ENCODE results near the gene MTR.
A peak's percentile ranks its signal among the peaks of the same experiment; 100 is the strongest.

Gene MTR

GRCh38 chr1:236751935-236752334 is 43.2 kb upstream of the MTR start:
- H3K9ac ChIP-seq (ENCODE audit: low read length), result no peak overlapping the region
- no peak overlapping the region for H2AFZ ChIP-seq (ENCODE audit: low read depth, low read length, severe bottlenecking)
- no peaks in the 10 kb centered on the region for H3F3A ChIP-seq (ENCODE audit: insufficient read depth)

GRCh38 chr1:236753516-236753915 is 41.6 kb upstream of the MTR start:
- H3K4me2 ChIP-seq (ENCODE audit: low read depth, low read length, poor library complexity, severe bottlenecking), result no peak overlapping the region
- no peaks in the 10 kb centered on the region for H3K9me3 ChIP-seq (ENCODE audit: insufficient read depth, low read length)
- H3K9me2 ChIP-seq (replicated peaks; ENCODE audit: insufficient read depth, low read length), result no peaks in the 10 kb centered on the region
- H3K36me3 ChIP-seq (ENCODE audit: low read length), result no peaks in the 10 kb centered on the region
- H3K27ac ChIP-seq (ENCODE audit: low read depth, low read length), result no peak overlapping the region
- H3F3A ChIP-seq (ENCODE audit: insufficient read depth), result no peaks in the 10 kb centered on the region
- H3K4me3 ChIP-seq (ENCODE audit: insufficient read depth, low read length, poor library complexity, severe bottlenecking), result no peak overlapping the region
- peak; percentile 12 for TF ChIP-seq CTCF (IDR thresholded peaks at IDR 0.05; ENCODE audit: insufficient read depth, low read length, poor library complexity, severe bottlenecking)
- TF ChIP-seq EZH2phosphoT487 (conservative IDR thresholded peaks at IDR 0.05; ENCODE audit: low read length), result no peak
- no peaks in the 10 kb centered on the region for H3K27me3 ChIP-seq (ENCODE audit: low read length)
- no peaks in the 10 kb centered on the region for H4K20me1 ChIP-seq (ENCODE audit: low read depth, low read length)
- no peaks in the 10 kb centered on the region for H3K79me2 ChIP-seq (ENCODE audit: insufficient read depth, low read length)
- H2AFZ ChIP-seq (ENCODE audit: low read depth, low read length, severe bottlenecking), result no peak overlapping the region
- H3K9ac ChIP-seq (ENCODE audit: low read length), result no peak overlapping the region

More at GRCh38 chr1:236751935-236752334, 43.2 kb upstream of the MTR start:
- Histone ChIP-seq H3K36me3 (ENCODE audit: low read length) (no peaks in the 10 kb centered on the region), H3K27ac (ENCODE audit: low read depth, low read length) (no peak overlapping the region), H4K20me1 (ENCODE audit: low read depth, low read length) (no peaks in the 10 kb centered on the region), H3K9me3 (ENCODE audit: insufficient read depth, low read length) (no peaks in the 10 kb centered on the region), H3K4me3 (ENCODE audit: insufficient read depth, low read length, poor library complexity, severe bottlenecking) (no peak overlapping the region), H3K79me2 (ENCODE audit: insufficient read depth, low read length) (no peaks in the 10 kb centered on the region), H3K27me3 (ENCODE audit: low read length) (no peaks in the 10 kb centered on the region), H3K9me2 (replicated peaks; ENCODE audit: insufficient read depth, low read length) (no peaks in the 10 kb centered on the region), H3K4me2 (ENCODE audit: low read depth, low read length, poor library complexity, severe bottlenecking) (no peak overlapping the region)
- TF ChIP-seq EZH2phosphoT487 (conservative IDR thresholded peaks at IDR 0.05; ENCODE audit: low read length) (no peak), CTCF (IDR thresholded peaks at IDR 0.05; ENCODE audit: insufficient read depth, low read length, poor library complexity, severe bottlenecking) (no peak)

GRCh38 chr1:236753964-236754363 is 41.1 kb upstream of the MTR start:
- no peaks in the 10 kb centered on the region for H4K20me1 ChIP-seq (ENCODE audit: low read depth, low read length)
- H3K27ac ChIP-seq (ENCODE audit: low read depth, low read length), result no peak overlapping the region
- no peaks in the 10 kb centered on the region for H3K27me3 ChIP-seq (ENCODE audit: low read length)
- no peaks in the 10 kb centered on the region for H3K9me3 ChIP-seq (ENCODE audit: insufficient read depth, low read length)
- H3F3A ChIP-seq (ENCODE audit: insufficient read depth), result no peaks in the 10 kb centered on the region
- H2AFZ ChIP-seq (ENCODE audit: low read depth, low read length, severe bottlenecking), result no peak overlapping the region
- no peaks in the 10 kb centered on the region for H3K9me2 ChIP-seq (replicated peaks; ENCODE audit: insufficient read depth, low read length)
- H3K36me3 ChIP-seq (ENCODE audit: low read length), result no peaks in the 10 kb centered on the region
- H3K79me2 ChIP-seq (ENCODE audit: insufficient read depth, low read length), result no peaks in the 10 kb centered on the region
- no peak overlapping the region for H3K4me3 ChIP-seq (ENCODE audit: insufficient read depth, low read length, poor library complexity, severe bottlenecking)
- TF ChIP-seq CTCF (IDR thresholded peaks at IDR 0.05; ENCODE audit: insufficient read depth, low read length, poor library complexity, severe bottlenecking), result no peak
- TF ChIP-seq EZH2phosphoT487 (conservative IDR thresholded peaks at IDR 0.05; ENCODE audit: low read length), result no peak
- H3K4me2 ChIP-seq (ENCODE audit: low read depth, low read length, poor library complexity, severe bottlenecking), result no peak overlapping the region
- no peak overlapping the region for H3K9ac ChIP-seq (ENCODE audit: low read length)

Data from SU-DHL-6 (cell line).